GM23338 (cell line): ENCODE measurements around the gene GAN. TPM values are rescaled to one million over a fixed set of nuclear protein-coding genes. Genes with fewer than 3 reads are reported as not detected.

Source experiments
- ATAC-seq: fragments of 200-7000 bp; cut with Tn5 transposase; 3 replicates; pipeline ENCODE4 v1.9.1; 2020
- DNase-seq: peaks from one replicate; pipeline ENCODE4 v3.0.0-alpha.2; 2015; ENCODE audit warnings: low spot score
- H2AFZ ChIP-seq: fragments of 200-600 bp; sonication (generic); 2 replicates; pipeline ENCODE4 v1.8.0; 2016; ENCODE audit warnings: antibody characterized with exemption, mild to moderate bottlenecking, moderate library complexity
- H3F3A ChIP-seq: fragments of 200-600 bp; sonication (generic); replicated peaks from 2 replicates; pipeline ENCODE4 v1.8.0; 2017; ENCODE audit warnings: antibody characterized with exemption, mixed run types, low read depth
- H3K27ac ChIP-seq: fragments of 200-600 bp; sonication (generic); 2 replicates; pipeline ENCODE4 v1.6.1; 2016; ENCODE audit warnings: low read depth
- H3K27me3 ChIP-seq: fragments of 200-600 bp; sonication (generic); 2 replicates; pipeline ENCODE4 v1.8.0; 2016; ENCODE audit warnings: mild to moderate bottlenecking, mixed run types, moderate library complexity; ENCODE audit not compliant: insufficient read depth
- H3K36me3 ChIP-seq: fragments of 200-600 bp; sonication (generic); 2 replicates; pipeline ENCODE4 v1.8.0; 2016; ENCODE audit warnings: mild to moderate bottlenecking; ENCODE audit not compliant: insufficient read depth
- H3K4me1 ChIP-seq: fragments of 200-600 bp; sonication (generic); 2 replicates; pipeline ENCODE4 v1.8.0; 2016; ENCODE audit warnings: mild to moderate bottlenecking, moderate library complexity; ENCODE audit not compliant: insufficient read depth
- H3K4me2 ChIP-seq: fragments of 200-600 bp; sonication (generic); 2 replicates; pipeline ENCODE4 v1.7.1; 2017; ENCODE audit warnings: mixed run types
- H3K4me3 ChIP-seq: fragments of 200-600 bp; sonication (generic); 2 replicates; pipeline ENCODE4 v1.6.1; 2016; ENCODE audit warnings: mixed run types
- H3K79me2 ChIP-seq: fragments of 200-600 bp; sonication (generic); replicated peaks from 2 replicates; pipeline ENCODE4 v1.8.0; 2017; ENCODE audit warnings: mild to moderate bottlenecking; ENCODE audit not compliant: insufficient read depth
- H3K9me2 ChIP-seq: fragments of 200-600 bp; sonication (generic); 2 replicates; pipeline ENCODE4 v1.8.0; 2017; ENCODE audit not compliant: insufficient read depth
- H4K20me1 ChIP-seq: fragments of 200-600 bp; sonication (generic); replicated peaks from 2 replicates; pipeline ENCODE4 v1.8.0; 2017; ENCODE audit warnings: mild to moderate bottlenecking; ENCODE audit not compliant: insufficient read depth
- H3K27ac Mint-ChIP-seq: 2 replicates; pipeline ENCODE4 v1.8.0; 2020; ENCODE audit warnings: inconsistent platforms, mild to moderate bottlenecking, moderate library complexity, mixed read lengths
- H3K27me3 Mint-ChIP-seq: 3 replicates; pipeline ENCODE4 v1.8.0; 2022; ENCODE audit warnings: low read depth, mild to moderate bottlenecking, moderate library complexity, mixed read lengths, inconsistent platforms; ENCODE audit not compliant: insufficient read depth, poor library complexity
- H3K36me3 Mint-ChIP-seq: 3 replicates; pipeline ENCODE4 v1.8.0; 2021; ENCODE audit warnings: low read depth, mild to moderate bottlenecking, inconsistent platforms, moderate library complexity, mixed read lengths
- H3K4me1 Mint-ChIP-seq: 3 replicates; pipeline ENCODE4 v1.8.0; 2020; ENCODE audit warnings: mild to moderate bottlenecking, inconsistent platforms, mixed read lengths
- H3K4me3 Mint-ChIP-seq: 3 replicates; pipeline ENCODE4 v1.8.0; 2021; ENCODE audit warnings: moderate library complexity, mild to moderate bottlenecking, inconsistent platforms, mixed read lengths
- H3K9me3 Mint-ChIP-seq: 3 replicates; pipeline ENCODE4 v1.8.0; 2020; ENCODE audit warnings: moderate library complexity, mild to moderate bottlenecking, inconsistent platforms, mixed read lengths
- CREB1 ChIP-seq: fragments of 250-450 bp; sonication (Bioruptor Pico); IDR thresholded peaks from 2 replicates; pipeline ENCODE4 v1.5.0; 2020; ENCODE audit warnings: low read depth, mild to moderate bottlenecking, moderate library complexity
- EZH2 ChIP-seq: fragments of 200-600 bp; sonication (generic); IDR thresholded peaks from one replicate; pipeline ENCODE4 v1.8.0; 2017; ENCODE audit warnings: antibody characterized with exemption, mild to moderate bottlenecking, low read depth; ENCODE audit not compliant: unreplicated experiment
- EZH2phosphoT487 ChIP-seq: fragments of 200-600 bp; sonication (generic); IDR thresholded peaks from one replicate; pipeline ENCODE4 v1.8.1; 2018; ENCODE audit warnings: antibody characterized with exemption; ENCODE audit not compliant: unreplicated experiment
- JUNB ChIP-seq: IDR thresholded peaks from one replicate; pipeline ENCODE4 v1.6.1; 2016; ENCODE audit warnings: antibody characterized with exemption; ENCODE audit not compliant: unreplicated experiment
- NANOG ChIP-seq: IDR thresholded peaks from 2 replicates; pipeline ENCODE4 v1.6.1; 2016; ENCODE audit warnings: antibody characterized with exemption, borderline replicate concordance
- POLR2AphosphoS5 ChIP-seq: IDR thresholded peaks from 2 replicates; pipeline ENCODE4 v1.6.1; 2016; ENCODE audit warnings: antibody characterized with exemption, low read depth
- STAT1 ChIP-seq: IDR thresholded peaks from one replicate; pipeline ENCODE4 v1.6.1; 2016; ENCODE audit warnings: antibody characterized with exemption; ENCODE audit not compliant: unreplicated experiment
- ZNF114 ChIP-seq: fragments of 250-450 bp; sonication (Bioruptor Pico); IDR thresholded peaks from 2 replicates; pipeline ENCODE4 v1.5.0; 2020; ENCODE audit warnings: mild to moderate bottlenecking, moderate library complexity
- ZNF331 ChIP-seq: fragments of 250-450 bp; sonication (Bioruptor Pico); IDR thresholded peaks from 2 replicates; pipeline ENCODE4 v1.5.0; 2020; ENCODE audit warnings: low read depth, mild to moderate bottlenecking, moderate library complexity
- polyA plus RNA-seq: library from polyadenylated mRNA; unstranded; fragments of >200 nt; fragmentation: Nextera tagmentation; extraction: Ambion mirVana; gene quantifications from 2 replicates; pipeline ENCODE4 v1.2.1, GENCODE V29; 2016
- total RNA-seq: library from RNA; depleted of rRNA; stranded (reverse); fragments of >200 nt; shearing (Covaris generic); gene quantifications from 2 replicates; pipeline ENCODE4 v1.2.3, GENCODE V29; 2014
- TF ChIP-seq, protein P1 (sequence below), 2 experiments: fragments of 200-600 bp in 1 of 2; sonication (generic) in 1 of 2; conservative IDR thresholded peaks; 2 replicates each; pipeline versions ENCODE4 v1.5.1 to v1.6.1; 2016 to 2017; ENCODE audit warnings: antibody characterized with exemption in 2 of 2, low read depth in 2 of 2, mild to moderate bottlenecking in 2 of 2, moderate library complexity in 1 of 2
- TF ChIP-seq, protein P2 (sequence below): fragments of 250-450 bp; sonication (Bioruptor Pico); IDR thresholded peaks from 2 replicates; pipeline ENCODE4 v1.5.0; 2020; ENCODE audit warnings: mild to moderate bottlenecking, moderate library complexity
- TF ChIP-seq, protein P3 (sequence below): IDR thresholded peaks from 2 replicates; pipeline ENCODE4 v1.6.1; 2016; ENCODE audit warnings: antibody characterized with exemption
- TF ChIP-seq, protein P4 (sequence below): IDR thresholded peaks from one replicate; pipeline ENCODE4 v1.6.1; 2018; ENCODE audit warnings: antibody characterized with exemption; ENCODE audit not compliant: unreplicated experiment

The GAN gene
- total and polyA plus RNA-seq, 2 experiments from 2014 or later, result 8.1 to 28.5 TPM

DNA sequence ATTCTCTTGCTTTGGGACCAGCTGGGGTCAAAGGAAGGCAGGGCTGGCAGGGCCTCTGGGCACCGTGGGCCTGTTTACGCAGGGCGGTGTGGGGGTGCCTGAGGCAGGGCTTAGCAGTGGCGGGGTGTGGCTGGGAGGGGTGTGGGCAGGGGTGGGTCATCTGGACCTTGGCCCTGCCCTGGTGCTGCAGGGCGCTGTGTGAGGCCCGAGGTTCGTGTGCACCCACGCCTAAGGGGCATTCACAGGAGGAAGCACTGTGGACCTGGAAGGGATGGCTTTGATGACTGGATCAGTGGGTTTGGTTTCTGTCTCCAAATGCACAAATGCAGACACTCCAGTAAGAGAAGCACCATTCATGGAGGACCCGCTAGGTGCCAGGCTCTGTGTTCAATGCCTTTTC lies 39.0 kb upstream of the GAN start:
- Histone ChIP-seq H3K36me3 (no peaks in the 10 kb centered on the region), H3K4me3 (no peak overlapping the region), H3K4me2 (no peak overlapping the region), H3K9me2 (no peaks in the 10 kb centered on the region), H3K27ac (no peak overlapping the region), H3K4me1 (no peaks in the 10 kb centered on the region), H3K27me3 (no peaks in the 10 kb centered on the region), H4K20me1 (no peaks in the 10 kb centered on the region), H2AFZ (no peak overlapping the region), H3F3A (no peaks in the 10 kb centered on the region), H3K79me2 (no peaks in the 10 kb centered on the region)
- Mint-ChIP-seq H3K9me3 (no peaks in the 10 kb centered on the region), H3K27me3 (peaks cover 4% of the 10 kb centered on the region), H3K4me3 (no peak overlapping the region), H3K4me1 (no peaks in the 10 kb centered on the region), H3K27ac (no peak overlapping the region), H3K36me3 (no peaks in the 10 kb centered on the region)
- DNase-seq (no peak), ATAC-seq (no peak)
- no peak for TF ChIP-seq JUNB
- TF ChIP-seq, protein P1, sequence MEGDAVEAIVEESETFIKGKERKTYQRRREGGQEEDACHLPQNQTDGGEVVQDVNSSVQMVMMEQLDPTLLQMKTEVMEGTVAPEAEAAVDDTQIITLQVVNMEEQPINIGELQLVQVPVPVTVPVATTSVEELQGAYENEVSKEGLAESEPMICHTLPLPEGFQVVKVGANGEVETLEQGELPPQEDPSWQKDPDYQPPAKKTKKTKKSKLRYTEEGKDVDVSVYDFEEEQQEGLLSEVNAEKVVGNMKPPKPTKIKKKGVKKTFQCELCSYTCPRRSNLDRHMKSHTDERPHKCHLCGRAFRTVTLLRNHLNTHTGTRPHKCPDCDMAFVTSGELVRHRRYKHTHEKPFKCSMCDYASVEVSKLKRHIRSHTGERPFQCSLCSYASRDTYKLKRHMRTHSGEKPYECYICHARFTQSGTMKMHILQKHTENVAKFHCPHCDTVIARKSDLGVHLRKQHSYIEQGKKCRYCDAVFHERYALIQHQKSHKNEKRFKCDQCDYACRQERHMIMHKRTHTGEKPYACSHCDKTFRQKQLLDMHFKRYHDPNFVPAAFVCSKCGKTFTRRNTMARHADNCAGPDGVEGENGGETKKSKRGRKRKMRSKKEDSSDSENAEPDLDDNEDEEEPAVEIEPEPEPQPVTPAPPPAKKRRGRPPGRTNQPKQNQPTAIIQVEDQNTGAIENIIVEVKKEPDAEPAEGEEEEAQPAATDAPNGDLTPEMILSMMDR (conservative IDR thresholded peaks at IDR 0.05; ENCODE audit: low read depth in 2 of 2), result no peak
- no peak for TF ChIP-seq STAT1
- TF ChIP-seq EZH2, result no peak
- no peak for TF ChIP-seq POLR2AphosphoS5
- TF ChIP-seq, protein P2, sequence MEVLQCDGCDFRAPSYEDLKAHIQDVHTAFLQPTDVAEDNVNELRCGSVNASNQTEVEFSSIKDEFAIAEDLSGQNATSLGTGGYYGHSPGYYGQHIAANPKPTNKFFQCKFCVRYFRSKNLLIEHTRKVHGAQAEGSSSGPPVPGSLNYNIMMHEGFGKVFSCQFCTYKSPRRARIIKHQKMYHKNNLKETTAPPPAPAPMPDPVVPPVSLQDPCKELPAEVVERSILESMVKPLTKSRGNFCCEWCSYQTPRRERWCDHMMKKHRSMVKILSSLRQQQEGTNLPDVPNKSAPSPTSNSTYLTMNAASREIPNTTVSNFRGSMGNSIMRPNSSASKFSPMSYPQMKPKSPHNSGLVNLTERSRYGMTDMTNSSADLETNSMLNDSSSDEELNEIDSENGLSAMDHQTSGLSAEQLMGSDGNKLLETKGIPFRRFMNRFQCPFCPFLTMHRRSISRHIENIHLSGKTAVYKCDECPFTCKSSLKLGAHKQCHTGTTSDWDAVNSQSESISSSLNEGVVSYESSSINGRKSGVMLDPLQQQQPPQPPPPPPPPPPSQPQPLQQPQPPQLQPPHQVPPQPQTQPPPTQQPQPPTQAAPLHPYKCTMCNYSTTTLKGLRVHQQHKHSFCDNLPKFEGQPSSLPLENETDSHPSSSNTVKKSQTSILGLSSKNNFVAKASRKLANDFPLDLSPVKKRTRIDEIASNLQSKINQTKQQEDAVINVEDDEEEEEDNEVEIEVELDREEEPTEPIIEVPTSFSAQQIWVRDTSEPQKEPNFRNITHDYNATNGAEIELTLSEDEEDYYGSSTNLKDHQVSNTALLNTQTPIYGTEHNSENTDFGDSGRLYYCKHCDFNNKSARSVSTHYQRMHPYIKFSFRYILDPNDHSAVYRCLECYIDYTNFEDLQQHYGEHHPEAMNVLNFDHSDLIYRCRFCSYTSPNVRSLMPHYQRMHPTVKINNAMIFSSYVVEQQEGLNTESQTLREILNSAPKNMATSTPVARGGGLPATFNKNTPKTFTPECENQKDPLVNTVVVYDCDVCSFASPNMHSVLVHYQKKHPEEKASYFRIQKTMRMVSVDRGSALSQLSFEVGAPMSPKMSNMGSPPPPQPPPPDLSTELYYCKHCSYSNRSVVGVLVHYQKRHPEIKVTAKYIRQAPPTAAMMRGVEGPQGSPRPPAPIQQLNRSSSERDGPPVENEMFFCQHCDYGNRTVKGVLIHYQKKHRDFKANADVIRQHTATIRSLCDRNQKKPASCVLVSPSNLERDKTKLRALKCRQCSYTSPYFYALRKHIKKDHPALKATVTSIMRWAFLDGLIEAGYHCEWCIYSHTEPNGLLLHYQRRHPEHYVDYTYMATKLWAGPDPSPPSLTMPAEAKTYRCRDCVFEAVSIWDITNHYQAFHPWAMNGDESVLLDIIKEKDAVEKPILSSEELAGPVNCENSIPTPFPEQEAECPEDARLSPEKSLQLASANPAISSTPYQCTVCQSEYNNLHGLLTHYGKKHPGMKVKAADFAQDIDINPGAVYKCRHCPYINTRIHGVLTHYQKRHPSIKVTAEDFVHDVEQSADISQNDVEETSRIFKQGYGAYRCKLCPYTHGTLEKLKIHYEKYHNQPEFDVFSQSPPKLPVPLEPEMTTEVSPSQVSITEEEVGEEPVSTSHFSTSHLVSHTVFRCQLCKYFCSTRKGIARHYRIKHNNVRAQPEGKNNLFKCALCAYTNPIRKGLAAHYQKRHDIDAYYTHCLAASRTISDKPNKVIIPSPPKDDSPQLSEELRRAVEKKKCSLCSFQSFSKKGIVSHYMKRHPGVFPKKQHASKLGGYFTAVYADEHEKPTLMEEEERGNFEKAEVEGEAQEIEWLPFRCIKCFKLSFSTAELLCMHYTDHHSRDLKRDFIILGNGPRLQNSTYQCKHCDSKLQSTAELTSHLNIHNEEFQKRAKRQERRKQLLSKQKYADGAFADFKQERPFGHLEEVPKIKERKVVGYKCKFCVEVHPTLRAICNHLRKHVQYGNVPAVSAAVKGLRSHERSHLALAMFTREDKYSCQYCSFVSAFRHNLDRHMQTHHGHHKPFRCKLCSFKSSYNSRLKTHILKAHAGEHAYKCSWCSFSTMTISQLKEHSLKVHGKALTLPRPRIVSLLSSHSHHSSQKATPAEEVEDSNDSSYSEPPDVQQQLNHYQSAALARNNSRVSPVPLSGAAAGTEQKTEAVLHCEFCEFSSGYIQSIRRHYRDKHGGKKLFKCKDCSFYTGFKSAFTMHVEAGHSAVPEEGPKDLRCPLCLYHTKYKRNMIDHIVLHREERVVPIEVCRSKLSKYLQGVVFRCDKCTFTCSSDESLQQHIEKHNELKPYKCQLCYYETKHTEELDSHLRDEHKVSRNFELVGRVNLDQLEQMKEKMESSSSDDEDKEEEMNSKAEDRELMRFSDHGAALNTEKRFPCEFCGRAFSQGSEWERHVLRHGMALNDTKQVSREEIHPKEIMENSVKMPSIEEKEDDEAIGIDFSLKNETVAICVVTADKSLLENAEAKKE, result no peak
- no peak for TF ChIP-seq EZH2phosphoT487
- TF ChIP-seq, protein P3, sequence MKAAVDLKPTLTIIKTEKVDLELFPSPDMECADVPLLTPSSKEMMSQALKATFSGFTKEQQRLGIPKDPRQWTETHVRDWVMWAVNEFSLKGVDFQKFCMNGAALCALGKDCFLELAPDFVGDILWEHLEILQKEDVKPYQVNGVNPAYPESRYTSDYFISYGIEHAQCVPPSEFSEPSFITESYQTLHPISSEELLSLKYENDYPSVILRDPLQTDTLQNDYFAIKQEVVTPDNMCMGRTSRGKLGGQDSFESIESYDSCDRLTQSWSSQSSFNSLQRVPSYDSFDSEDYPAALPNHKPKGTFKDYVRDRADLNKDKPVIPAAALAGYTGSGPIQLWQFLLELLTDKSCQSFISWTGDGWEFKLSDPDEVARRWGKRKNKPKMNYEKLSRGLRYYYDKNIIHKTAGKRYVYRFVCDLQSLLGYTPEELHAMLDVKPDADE, result no peak
- TF ChIP-seq ZNF114 (CRISPR knock-in tag), result no peak
- TF ChIP-seq NANOG, result no peak
- TF ChIP-seq, protein P4, sequence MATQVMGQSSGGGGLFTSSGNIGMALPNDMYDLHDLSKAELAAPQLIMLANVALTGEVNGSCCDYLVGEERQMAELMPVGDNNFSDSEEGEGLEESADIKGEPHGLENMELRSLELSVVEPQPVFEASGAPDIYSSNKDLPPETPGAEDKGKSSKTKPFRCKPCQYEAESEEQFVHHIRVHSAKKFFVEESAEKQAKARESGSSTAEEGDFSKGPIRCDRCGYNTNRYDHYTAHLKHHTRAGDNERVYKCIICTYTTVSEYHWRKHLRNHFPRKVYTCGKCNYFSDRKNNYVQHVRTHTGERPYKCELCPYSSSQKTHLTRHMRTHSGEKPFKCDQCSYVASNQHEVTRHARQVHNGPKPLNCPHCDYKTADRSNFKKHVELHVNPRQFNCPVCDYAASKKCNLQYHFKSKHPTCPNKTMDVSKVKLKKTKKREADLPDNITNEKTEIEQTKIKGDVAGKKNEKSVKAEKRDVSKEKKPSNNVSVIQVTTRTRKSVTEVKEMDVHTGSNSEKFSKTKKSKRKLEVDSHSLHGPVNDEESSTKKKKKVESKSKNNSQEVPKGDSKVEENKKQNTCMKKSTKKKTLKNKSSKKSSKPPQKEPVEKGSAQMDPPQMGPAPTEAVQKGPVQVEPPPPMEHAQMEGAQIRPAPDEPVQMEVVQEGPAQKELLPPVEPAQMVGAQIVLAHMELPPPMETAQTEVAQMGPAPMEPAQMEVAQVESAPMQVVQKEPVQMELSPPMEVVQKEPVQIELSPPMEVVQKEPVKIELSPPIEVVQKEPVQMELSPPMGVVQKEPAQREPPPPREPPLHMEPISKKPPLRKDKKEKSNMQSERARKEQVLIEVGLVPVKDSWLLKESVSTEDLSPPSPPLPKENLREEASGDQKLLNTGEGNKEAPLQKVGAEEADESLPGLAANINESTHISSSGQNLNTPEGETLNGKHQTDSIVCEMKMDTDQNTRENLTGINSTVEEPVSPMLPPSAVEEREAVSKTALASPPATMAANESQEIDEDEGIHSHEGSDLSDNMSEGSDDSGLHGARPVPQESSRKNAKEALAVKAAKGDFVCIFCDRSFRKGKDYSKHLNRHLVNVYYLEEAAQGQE, result no peak
- no peak for TF ChIP-seq CREB1
- no peak for TF ChIP-seq ZNF331 (CRISPR knock-in tag)
